Putamen (tissue), 1 donor: Measurements from ENCODE around the gene CEND1.

ENCODE experiments used
- DNase-seq: peaks from one replicate; pipeline ENCODE4 v3.0.0-alpha.2; 2016; ENCODE audit warnings: low spot score

CEND1 gene

DNA sequence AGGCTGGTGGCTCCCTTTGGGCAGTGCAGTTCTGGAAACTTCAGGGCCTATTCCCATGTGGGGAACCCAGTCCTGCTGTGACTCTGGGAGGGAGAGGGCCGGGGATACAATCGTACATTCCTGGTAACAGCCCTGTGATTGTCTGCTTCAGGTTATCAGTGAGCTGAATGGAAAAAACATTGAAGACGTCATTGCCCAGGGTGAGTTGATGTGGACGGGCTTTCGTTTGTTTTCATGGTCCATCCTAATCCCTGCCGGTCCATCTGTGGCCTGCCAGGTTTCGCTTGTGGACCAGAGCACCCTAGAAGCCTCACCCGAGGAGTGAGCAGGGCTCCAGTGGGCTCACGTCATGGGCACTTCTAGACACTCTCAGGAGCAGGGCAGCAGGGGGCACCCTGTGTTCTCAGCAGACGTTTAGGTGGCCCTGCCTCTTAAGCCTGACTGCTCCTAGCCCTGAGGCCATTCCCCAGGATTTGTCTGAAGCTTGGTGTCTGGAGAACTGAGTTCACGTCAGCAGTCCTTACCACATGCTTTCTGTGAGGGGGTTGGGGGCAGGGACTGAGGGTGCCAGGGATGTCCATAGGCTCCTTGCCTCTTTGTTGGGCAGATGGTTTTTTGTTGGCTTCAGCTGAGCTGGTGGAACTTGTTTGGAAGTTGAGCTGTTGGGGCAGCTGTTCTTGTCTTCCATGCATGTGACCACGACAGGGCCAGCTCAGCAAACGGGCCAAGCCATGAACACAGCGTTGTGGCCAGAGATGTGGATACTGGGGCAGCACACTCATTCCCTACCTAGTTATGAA, 21.8 kb upstream of the CEND1 start:
- no peak for DNase-seq

DNA sequence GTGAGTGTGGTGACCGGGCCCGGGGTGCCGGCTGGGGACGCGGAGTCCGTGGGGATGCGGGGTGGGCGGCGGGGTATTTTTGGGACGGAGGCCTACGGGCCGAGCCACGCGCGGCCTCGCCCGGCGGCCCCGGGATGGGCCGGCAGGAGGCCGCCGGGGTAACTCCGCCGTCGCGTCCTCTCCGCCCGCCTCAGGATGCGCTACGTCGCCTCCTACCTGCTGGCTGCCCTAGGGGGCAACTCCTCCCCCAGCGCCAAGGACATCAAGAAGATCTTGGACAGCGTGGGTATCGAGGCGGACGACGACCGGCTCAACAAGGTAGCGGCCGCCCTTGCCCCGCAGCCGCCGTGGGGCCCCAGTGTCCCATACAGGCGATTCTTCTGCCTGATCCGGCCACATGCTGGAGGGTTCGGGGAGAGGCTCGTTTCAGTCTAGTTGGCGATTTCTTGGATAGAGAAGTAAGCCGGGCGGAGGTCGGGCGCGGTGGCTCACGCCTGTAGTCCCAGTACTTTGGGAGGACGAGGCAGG, 20.2 kb upstream of the CEND1 start:
- no peak for DNase-seq

DNA sequence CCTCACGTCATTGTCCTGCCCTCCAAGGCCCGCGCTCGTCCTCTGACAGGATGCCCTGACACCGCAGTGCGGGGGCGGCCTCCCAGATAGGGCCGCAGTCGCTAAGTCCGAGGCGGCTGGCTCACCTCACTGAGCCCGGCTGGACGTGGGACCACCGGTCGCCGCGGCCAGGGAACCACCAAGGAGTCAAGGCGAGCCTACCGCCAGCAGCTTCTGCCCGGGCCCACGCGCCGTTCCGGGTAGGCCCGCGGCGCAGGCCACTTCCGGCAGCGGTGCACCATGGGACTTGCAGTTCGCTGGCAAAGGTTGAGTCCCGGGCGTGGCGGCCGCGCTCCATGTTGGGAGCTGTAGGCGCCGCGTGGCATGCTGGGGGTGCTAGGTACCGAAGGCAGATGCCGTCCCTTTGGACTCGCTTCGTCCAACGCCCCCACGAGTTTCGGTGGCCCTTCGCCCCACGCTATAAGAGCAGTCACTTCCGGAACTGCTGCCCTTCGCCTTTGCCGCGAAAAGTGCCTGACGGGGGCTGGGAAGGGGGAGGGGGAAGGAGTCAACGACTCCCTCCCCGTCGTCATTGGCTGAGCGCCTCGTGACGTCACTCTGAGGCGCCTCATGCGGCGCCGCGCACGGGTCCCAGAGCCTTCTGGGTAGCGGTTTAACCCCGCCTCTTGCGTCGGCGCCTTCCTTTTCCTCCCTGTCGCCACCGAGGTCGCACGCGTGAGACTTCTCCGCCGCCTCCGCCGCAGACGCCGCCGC, 19.6 kb upstream of the CEND1 start, which contains the start of gene RPLP2:
TSS of gene RPLP2 (plus strand) at position 681 of the 753 bp plus-strand sequence. CDS start 268 bp downstream, outside the sequence.
- peak; percentile 96 for DNase-seq

DNA sequence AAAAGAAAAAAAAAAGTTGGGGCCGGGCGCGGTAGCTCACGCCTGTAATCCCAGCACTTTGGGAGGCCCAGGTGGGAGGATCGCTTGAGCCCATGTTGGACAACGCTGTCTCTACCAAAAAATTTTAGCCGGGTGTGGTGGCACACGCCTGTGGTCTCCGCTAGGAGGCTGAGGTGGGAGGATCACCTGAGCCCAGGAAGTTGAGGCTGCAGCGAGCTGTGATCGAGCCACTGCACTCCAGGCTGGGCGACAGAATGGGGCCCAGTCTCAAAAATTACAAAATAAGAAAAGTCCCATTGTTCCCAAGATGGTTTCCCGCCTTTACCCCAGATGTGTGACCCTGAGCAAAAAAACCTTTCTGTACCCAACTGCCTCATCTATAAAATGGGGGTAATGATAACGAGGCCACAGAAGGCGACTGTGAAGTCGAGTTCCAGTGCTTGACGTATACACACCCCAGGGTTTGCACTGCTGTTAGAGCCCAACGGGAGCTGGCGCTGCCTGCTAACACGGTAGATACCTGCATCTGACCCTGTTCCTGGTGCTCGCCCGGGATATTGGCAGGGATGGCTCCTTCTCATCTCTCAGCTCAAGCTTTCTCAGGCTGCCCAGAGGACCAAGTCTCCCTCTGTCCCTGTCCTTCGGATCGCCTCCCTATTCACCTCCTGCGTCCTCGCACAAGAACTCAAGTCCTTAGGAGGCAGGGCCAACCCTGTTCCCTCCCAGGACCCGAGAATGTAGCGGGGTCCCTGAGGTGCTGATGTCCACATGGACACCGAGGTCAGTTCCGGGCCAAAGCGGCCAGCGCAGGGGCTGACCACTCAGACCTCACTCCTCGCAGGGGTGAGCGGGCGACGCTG, 18.8 kb upstream of the CEND1 start:
- no peak for DNase-seq

DNA sequence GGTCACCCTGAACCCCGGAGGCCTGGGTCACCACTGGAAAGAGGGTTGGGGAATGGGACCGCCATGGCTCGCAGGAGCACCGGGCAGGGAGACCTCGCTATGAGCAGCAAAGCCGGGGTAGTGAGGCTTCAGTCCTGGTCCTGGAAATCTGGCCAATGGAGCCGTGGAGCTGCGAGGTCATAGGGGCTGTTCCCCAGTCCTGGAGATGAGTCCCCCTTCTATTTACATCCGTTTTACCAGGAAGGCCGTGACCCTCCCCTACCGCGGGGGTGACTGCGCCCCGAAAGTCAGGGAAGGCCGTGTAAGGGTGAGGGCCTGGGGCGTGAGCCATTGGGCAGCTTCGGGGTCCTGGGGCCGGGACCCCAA, 14.7 kb upstream of the CEND1 start:
- no peak for DNase-seq

DNA sequence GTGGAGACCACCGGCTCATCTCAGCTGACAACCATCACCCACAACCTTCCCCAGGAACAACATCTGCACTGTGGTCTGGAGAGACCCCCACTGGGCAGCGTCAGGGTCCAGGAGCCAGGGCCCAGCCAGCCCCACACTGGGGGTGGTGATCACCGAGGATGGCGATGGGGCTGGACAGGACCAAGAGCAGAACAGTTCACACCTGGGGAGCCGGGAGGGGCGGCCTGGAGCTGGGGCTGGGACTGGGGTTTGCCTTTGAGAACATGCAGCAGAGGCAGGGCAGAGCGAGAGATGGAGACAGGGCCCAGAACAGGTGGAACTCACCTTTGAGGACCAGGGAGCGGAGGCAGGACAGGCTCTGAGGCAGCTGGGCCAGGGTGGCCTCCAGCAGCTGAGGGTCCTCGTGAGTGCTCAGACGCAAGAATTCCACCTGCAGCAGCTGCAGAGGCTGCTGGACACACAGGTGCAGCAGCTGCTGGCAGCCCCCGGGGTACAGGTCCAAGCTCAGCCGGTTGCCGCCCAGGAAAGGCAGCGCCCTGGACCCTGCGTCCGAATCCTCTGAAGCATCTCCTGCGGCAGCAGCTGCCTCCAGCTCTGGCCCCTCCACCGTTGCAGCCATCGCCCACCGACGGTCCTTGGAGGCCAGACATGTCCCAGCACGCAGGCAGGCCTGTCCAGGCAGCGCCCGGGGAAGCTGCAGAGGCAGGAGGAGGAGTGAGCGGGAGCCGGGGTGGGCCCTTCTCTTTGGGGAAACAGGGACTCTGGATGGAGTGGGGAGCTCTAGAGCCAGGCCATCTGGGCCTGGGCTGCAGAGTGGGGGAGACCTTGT, 14.1 kb upstream of the CEND1 start:
- DNase-seq, result no peak

DNA sequence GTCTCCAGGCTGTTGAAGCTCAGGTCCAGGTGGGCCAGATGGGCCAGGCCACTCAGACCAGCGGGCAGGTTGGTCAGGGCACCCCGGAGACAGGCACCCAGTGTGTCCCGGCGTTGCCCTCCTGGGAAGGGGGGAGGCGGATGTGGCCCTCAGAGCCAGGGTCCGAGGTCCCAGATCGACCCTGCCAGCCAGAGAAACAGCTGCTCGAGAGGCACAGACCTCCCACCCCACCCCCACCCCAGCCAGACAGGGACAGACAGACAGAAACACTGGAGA, 13.5 kb upstream of the CEND1 start:
- no peak for DNase-seq

DNA sequence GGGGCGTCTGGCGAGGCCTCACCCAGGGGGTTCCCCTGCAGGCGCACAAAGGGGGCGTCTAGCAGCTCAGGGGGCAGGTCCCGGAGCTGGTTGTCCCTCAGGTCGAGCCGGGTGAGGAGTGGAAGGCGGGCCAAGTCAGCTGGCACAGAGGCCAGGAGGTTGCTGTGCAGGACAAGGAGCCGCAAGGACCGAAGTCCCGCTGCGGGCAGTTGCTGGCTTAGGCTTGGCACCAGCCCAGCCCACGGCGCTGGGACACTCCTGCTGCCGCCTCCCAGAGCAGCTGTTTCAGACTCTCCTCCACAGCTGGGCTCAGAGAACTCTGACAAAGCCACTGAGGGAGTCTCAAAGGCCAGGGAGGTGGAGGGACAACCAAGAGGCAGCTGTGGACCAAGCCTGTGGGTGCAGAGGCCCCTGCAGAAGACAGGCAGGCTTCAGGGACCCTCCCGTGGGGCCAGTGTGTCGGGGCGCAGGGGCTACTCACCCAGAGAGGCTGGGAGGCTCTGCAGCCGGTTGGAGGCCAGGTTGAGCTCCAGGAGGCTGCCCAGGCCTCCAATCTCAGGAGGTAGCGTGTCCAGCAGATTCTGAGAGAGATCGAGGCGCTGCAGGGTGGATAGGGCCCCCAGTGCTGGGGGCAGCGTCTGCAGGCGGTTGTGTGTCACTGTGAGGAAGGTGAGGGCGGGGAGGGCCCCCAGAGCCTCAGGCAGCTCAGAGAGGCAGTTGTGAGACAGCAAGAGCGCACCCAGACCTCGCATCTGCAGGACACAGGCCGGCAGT, 13.0 kb upstream of the CEND1 start:
- DNase-seq, result no peak

DNA sequence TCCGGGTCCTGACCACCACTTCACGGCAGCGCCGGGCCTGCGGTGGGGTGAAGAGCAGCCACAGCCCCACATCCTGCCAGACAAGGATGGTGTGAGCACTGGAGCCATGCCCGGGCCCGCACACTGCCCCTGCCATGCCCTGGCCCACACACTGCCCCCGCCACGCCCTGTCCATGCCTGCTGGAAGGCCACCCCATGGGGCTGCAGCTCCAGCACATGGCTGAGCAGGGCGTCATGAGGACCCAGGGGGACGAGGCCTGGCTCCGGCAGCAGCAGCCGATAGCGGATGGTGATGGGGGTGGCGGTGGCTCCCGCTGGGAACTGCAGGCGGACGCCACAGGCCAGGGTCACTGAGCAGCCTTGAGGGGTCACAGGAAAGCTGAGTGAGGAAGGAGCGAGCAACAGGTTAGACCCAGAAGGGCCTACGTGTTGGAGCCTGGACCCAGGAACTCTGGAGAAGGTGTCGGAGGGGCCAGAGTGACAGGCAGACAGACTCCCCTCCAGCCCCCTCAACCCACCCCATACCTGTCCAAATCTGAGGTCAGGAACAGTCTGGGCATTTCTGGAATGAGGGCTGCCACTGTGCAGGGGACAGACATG, 12.2 kb upstream of the CEND1 start:
- no peak for DNase-seq

DNA sequence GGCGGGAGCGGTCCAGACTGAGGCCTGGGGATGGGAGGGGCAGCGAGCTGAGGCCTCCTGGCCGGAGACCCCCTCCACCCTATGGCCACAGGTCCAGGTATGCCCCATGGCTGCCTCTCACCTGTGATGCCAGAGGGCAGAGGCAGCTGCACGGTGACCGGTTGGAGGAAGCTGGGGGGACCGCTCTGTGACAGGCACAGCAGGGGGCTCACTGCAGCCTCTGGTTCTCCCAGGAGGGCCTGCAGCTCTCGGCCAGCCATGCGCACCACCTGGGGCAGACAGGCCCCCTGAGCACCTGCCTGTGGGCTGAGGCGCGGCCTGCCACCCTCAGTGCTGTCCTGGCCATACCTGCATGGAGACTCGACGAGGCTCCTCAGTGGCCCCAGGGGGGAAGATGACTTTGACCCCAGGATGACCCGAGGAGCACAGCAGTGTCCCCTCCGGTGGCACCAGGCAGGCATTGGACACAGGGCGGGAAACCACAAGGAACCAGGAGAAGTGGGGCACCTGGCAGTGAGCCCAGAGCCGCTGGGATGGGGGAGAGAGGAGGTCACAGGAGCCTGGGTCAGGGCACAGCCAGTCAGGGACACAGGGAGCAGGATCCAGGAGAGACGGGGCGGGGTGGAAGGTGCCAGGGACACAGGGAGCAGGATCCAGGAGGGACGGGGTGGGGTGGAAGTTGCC, 11.3 kb upstream of the CEND1 start:
- no peak for DNase-seq

DNA sequence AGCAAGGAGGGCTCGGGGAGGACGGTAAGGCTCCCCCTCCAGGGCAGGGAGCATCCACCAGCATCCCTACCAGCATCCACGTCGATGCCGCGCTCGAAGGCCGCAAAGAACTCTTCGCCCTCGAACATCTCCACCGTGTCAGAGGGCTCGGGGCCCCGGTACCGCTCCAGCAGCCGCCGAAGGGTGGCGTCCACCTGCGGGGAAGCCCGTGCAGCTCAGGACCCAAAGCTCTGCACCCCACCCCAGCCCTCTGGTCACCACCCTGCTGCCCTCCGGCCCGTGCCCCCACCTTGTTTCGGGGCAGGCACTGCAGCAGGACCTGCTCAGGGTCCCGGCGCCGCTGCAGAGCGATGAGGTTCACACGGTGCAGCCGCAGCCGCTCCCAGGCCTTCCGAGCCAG, 10.6 kb upstream of the CEND1 start:
- DNase-seq, result no peak

DNA sequence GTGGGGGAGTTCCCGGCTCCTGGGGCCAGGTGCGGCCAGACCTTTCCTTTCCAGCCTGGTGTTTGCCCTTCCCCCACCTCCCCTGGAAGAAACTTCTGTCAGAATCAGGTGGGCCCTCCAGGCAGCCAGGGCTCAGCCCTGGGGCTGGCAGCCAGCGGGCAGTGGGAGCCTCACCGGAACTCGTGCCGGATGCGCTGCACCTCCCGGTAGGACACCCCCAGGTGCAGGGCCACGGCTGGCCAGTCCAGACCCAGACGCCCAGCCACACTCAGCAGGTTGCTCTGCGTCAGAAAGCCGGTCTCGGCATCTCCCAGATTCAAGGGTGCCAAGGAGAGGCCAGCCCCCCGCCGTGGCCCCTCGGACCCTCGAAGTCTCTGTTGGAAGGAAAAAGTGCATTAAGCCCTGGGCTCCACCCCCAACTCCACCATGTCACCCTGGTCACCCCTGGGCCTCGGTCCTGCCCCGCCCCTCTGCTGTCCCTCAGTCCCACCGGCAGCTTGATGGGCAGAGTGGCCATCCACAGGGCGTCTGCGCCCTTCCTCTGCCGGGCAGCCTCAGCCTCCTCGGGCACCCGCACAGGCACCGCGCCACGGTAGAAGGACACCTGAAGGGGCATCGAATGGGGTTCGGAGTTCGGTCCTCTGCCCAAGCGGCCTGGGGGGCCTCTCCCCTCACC, 9.9 kb upstream of the CEND1 start:
- no peak for DNase-seq

DNA sequence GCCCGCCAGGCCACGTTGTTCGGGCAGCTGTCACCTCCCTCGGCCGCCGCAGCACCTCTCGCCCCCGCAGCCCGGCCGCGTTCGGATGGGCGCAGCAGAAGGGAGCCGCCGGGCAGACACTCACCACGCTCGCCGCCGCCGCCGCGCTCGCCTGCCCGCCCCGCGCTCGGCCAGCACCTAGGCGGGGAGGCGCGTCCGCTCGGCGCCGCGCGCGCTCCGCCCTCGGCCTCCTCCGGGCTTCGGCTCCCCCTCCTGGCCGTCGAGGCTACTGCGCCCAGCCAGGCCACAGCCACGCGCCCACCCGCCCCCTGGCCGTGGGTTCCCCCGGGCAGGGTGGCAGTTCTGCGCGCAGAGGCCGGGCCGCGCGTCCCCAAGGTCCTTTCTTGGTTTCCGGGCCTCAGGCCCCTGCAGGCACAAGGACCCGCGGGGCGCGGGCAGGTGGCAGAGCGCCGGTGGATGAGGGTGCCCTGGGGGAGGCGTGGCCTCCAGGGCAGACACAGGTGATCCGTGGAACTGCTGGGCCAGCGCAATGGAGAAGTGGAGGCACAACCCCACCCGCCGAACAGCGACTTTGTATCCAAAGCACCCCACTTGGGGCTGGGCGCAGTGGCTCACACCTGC, 8.3 kb upstream of the CEND1 start, which contains the start of gene SLC25A22:
TSS of gene SLC25A22 (minus strand) at position 189 of the 621 bp plus-strand sequence. CDS start 3,275 bp downstream, outside the sequence.
- DNase-seq, result peak; percentile 76

DNA sequence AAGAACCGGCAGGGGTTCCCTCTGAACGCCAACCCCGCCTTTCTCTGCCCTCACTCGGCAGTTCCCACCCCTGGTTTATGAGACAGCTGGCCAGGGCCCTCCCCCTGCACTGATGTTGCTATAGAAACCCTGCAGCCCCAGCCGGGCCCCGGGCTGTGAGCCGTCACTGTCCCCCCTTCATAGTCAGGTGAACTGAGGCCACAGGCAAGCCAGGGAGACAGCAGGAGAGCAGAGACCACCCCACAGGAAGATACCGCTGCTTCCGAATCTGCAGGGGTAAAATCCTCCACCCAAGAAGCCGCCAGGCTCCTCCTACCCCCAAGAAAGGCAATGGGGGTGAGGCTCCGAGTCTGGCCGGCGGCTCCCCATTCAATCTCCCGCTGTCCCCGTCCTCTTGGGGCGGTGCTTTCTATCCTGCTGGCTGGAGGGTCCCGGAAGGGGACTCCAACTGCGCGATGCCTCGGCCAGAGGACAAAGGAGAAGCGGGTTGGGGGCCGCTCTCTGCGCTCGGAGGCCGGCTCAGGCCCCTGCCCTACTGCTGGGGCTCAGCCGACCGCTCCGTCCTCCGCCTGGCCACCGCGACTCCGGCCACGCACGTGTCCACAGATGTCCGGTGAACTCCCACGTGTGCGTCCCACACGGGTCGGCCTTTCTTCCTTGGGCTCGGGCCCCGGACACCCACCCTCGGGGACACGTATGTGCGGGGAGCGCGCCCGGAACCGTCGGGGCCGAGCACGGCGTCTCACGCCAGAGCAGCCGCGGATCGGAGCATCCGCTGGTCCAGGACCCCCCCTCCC, 7.6 kb upstream of the CEND1 start:
- DNase-seq, result no peak

DNA sequence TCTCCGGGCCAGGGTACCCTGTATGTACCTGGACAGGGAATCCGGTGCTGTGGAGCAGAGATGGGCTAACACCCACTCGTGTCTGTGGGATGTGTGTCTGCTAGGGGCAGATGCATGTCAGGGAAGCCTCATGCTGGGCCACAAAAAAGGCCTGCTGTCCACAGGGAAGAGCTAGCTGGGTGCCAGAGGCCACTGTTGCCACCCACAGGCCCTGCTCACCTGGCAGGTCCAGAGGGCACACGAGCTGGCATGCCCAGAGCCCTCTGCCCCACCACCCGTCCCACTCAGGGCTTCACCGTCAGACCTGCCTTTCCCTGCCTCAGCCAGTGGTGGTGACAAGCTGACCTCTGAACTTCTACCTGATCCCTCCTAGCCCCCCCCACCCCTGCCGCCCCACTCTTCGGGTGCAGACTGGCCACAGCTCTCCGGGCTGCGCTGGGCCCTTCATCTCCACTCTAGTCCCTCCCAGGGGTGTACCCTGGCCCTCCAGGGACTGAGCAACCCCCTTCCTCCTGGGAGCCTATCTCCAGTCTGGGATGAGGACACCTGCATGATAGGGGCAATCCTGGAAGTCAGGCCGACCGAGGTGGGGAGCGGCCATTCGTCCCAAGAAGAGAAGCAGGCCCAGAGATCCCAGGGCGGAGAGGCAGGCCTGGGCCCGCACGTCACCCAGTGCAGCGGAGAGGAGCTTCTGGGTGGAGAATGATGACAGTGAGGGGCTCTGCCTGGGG, 6.8 kb upstream of the CEND1 start:
- no peak for DNase-seq

DNA sequence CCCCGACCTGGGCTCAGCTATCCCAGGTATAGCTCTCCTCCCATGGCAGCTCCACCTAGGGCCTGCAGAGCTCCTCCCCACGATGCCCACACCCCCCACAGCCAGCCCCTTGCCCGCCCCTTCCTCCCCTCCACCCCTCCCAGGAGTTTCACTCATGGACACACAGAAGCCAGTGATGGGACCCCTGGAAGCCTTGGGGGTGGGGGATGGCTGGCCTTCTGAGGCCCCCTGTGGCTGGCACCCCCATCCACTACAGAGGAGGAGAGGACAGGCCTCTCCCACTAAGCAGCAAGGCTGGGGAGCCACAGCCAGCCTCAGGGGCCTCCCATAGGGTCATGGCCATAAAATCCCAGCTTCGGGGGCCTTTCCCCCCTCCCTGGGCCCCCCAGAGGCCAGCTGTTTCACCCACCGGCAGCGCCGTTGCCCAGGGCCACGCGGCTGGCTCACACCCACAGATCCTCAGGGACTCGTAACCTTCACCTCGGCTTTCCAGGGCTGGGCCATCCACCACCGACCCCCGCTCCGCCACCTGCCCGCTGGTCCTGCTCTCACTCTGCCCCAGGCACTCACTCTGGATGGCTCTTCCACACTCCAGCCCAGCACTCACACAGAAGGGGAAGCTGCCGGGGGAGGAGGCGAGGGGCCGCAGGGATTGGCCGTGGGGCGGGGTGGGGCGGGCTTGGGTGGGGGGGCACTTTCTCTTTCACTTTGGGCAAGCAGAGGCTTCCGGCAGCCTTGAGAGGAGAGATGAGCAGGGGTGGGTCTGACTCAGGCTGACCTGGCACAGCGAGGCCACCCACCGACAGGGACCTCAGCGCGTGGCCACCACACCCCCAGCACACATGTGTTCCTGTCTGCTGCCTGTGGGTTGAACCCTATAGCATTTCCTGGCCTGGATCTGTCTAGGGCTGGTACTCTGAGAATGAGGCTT, 6.0 kb upstream of the CEND1 start:
- no peak for DNase-seq
